GM18909 (cell line): Measurements from ENCODE around the gene PLAGL2.
"Not testable (repeated sequence)": the region's sequence is repeated elsewhere in the genome, so short reads cannot be mapped to it uniquely, and the experiment has no call there.

Experiments used
- ATAC-seq: cut with Tn5 transposase; IDR thresholded peaks from one replicate; pipeline ENCODE4 v1.9.1; 2021; ENCODE audit warnings: mild to moderate bottlenecking; ENCODE audit not compliant: unreplicated experiment, poor library complexity

Gene PLAGL2

DNA sequence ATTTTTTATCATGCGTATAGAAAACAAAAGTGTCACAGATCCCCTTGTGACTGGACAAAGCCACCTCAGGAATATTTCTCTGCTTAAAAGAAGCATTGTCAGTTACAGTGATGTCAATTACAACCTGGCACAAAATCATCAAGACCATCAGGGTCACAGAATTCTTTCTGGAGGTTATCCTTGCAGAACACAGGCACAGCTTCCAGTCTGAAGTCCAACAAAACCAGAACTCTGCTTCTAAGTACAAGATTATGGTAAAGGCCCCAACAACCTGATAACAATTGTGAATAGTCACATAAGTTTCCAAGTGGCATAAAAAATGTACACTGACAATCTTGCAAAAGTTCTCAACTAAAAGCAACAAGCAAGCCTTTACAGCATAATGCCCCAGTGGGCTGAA, 21.0 kb downstream of the PLAGL2 start:
- no peak for ATAC-seq

DNA sequence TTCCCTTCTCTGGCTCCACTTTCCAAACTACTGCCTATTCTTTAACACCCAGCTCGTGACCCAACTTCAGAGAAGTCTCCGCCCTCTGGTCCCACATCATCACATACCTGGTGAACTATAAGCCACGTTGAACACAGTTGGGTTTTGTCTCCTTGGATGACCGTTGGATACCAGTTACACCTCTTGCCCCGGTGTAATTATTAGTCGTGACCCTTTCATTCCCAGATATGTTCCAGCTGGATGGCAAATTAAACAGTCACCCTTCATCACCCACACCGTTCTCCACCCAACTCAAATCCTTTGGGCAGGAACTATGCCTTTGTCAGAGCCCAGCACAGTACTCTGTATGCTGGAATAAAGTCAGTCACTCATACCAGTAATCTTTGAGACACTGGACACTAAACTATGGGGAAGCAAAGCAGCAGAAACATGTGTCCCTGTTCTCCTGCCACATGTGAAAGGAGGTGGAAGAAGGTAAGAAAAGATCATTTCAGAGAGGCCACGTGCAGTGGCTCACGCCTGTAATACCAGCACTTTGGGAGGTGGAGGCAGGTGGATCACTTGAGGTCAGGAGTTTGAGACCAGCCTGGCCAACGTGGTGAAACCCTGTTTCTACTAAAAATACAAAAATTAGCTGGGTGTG, 22.5 kb downstream of the PLAGL2 start:
- ATAC-seq: no peak

DNA sequence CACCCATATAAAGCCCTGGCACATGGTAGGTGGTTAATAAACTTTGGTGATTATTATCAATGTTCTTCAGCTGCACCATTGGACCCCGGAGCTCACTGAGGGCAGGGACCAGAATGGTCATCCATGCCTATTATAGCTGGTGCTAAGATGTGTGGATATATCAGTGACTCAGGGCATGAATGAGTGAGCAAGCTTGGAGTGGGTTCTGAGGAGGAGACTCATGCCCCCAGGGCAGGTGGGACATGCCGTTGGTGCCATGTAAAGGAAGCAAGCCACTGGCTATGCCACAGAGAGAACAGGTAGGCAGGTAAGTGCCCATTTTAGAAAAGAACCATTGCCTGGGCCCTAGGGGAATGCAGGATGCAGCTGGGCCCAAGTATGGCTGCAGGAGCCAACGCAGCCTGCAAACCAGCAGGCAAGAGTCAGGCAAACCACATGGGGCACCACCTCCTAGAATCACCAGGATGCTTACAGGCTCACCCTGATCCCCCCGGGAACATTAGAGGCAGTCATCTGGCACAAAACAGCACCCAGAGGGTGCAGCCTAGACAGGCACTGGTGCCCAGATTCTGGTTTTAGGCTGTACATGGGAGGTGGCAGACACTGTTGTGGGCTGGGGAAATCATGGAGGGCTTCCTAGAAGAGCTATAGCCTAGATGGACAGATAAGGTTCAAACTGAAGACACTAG, 23.5 kb downstream of the PLAGL2 start:
- no peak for ATAC-seq

- no peak for ATAC-seq
Observed at GRCh38 chr20:32181606-32182005, 25.9 kb downstream of the PLAGL2 start.

GRCh38 chr20:32179934-32180333, 27.6 kb downstream of the PLAGL2 start:
- ATAC-seq: no peak

GRCh38 chr20:32179515-32179914, 28.0 kb downstream of the PLAGL2 start:
- no peak for ATAC-seq

GRCh38 chr20:32177696-32178095, 29.8 kb downstream of the PLAGL2 start:
- not testable (repeated sequence) for ATAC-seq

DNA sequence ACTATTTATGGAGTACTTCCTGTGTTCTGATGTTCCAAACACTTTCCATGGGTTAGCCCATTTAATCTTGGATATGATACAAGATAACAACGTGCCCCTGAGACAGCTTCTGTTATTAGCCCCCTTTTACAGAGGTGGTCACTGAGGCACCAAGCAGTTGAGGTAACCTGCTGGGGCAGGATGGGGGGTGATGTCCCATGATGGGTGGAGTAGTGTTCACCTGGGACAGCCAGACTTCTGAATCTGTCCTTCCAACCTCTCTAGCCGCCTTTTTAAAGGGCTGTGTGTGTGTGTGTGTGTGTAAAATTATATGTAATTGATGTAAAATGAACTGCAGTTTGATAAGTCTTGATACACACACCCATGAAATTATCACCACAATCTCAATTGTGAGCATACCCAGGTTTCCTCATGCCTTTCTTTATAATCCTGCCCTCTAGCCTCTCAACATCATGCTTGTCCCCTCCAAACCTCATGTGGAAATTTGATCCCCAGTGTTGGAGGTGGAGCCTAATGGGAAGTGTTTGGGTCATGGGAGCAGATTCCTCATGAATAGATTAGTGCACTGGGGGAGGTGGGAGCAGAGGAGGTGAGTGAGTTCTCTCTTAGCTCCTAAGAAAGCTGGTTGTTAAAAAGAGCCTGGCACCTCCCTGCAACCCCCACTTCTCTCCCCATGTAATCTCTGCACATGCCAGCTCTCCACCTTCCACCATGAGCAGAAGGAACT, 39.2 kb downstream of the PLAGL2 start:
- no peak for ATAC-seq

- ATAC-seq: no peak
Observed at GRCh38 chr20:32167552-32167951, 40.0 kb downstream of the PLAGL2 start.

- ATAC-seq: no peak
Observed at GRCh38 chr20:32165836-32166545, 41.6 kb downstream of the PLAGL2 start.

GRCh38 chr20:32164984-32165735, 42.4 kb downstream of the PLAGL2 start:
- no peak for ATAC-seq

DNA sequence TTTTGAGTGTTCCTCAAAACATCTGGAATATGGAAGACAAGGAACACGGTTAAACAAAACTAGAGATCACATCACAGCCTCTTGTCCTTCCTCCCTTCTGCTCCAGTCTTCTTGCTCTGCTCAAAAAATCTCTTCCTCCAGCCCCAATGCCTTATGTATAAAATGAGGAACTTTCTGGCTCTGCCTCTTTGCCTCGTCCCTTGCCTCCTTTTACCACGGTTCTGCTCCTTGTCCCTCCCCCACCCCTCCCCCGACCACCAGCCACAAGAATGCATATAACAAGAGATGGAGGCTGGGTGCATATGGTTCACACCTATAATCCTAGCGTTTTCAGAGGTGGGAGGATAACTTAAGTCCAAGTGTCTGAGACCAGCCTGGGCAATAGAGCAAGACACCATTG, 43.6 kb downstream of the PLAGL2 start:
- no peak for ATAC-seq

- ATAC-seq: no peak
Observed at GRCh38 chr20:32162351-32162750, 45.2 kb downstream of the PLAGL2 start.

DNA sequence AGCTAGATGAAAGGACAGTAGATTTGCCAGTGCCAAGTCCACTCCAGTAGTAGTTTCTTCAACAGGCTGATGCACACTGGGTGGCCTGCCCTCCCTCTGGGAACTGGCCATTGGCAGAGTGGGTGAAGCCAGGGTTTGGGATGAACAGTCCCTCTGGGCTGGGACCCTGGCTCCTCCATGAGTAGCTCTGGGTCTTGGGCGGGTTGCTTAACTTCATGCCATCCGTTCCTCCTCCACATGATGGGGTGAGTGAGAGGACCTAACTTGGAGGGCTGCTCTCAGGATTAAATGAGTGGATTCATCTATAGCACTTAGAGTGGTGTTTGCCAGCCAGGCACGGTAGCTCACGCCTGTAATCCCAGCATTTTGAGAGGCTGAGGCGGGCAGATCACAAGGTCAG, 47.2 kb downstream of the PLAGL2 start:
- ATAC-seq: no peak

DNA sequence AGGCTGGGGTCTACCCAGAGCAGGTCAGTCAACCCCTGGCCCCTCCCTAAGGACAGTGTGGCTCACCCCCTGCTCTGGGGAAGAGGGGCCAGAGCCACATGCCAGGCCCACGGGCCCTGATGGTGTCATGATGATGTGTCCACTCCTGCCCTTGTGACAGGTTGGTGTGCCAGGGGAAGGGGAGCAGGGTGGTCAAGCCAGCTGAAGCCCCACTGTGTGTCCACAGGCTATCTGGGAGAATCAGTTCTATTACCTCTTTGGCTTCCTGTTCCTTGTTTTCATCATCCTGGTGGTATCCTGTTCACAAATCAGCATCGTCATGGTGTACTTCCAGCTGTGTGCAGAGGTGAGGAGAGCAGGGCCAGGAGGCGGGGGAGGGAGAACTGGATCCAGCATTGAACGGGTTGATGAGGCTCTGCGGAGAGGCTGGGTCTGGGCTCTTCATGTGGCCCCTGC, 47.7 kb downstream of the PLAGL2 start:
- no peak for ATAC-seq

DNA sequence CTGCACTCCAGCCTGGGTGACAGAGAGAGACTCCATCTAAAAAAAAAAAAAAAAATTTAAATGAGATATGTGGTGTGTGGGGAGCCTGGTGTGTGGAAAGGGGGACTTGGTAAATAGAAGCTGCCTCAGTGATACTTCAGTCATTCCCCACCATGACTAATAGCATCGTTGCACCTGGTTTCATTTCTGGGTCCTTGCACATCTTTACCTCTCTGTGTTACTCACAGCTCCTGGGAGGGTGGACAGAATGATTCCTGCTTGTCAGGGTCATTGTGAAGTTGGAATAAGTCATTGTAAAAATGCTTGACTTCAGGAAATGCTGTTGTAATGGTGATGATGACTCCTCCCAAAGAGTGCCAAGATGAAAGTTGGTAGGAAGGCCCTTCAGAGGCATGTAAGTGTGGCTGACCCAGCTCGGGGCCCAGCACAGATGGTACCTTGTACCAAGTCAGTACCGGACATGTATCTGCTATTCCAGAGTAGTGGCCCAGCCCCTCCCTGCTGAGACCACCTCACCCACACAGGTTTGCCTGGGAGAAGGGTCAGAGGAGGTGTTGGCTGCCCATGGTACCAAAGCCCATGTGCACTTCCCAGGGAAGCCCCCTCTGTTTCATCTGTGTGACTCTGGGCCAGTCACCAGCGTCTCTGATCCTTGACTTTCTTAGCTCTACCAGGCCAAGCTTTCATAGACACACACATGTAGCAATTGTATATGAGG, 48.4 kb downstream of the PLAGL2 start:
- no peak for ATAC-seq

DNA sequence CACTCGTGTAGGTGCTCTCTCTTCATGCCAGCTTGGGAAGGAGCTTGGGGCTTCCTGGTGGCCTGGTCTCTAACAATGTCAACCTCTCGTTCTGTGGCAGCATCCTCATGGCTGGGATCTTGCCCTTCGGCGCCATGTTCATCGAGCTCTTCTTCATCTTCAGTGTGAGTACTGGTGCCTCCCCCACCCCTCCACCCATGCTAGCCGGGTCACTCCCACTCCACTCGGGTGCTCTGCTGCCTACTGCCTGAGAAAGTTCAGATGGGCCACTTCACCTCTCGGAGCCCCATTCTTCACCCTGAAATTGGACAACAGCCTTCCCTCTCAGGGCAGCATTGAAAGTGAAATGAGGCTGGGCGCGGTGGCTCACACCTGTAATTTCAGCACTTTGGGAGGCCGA, 49.2 kb downstream of the PLAGL2 start:
- ATAC-seq: no peak

DNA sequence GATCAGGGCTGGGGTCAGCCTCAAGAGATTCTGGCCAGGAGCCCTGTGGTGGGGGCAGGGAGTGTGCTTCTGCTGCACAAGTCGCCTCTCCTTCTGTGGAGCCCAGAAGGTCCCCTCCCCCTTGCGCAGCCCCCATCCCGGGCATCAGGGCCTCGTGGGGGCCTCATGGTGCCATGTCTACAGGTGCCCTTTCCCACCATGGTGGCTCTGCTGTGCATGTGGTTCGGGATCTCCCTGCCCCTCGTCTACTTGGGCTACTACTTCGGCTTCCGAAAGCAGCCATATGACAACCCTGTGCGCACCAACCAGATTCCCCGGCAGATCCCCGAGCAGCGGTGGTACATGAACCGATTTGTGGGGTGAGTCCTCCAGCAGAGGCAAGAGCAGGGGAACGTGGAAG, 49.9 kb downstream of the PLAGL2 start:
- ATAC-seq: no peak
